ENCODE data around the gene COG3.

Gene COG3

GRCh38 chr13:45564133-45564776 is 99.5 kb downstream of the COG3 start:
- no peak for DNase-seq

GRCh38 chr13:45565331-45565730 is 100.6 kb downstream of the COG3 start:
- no peak for DNase-seq

GRCh38 chr13:45575146-45575829 is 110.5 kb downstream of the COG3 start:
- DNase-seq = no peak

GRCh38 chr13:45575830-45576180 is 111.1 kb downstream of the COG3 start:
- DNase-seq = no peak

- no peak for DNase-seq
Observed at GRCh38 chr13:45576466-45576865, 111.7 kb downstream of the COG3 start.

- DNase-seq = no peak
Observed at GRCh38 chr13:45582408-45583076, 117.8 kb downstream of the COG3 start.

GRCh38 chr13:45584816-45585215 is 120.1 kb downstream of the COG3 start:
- DNase-seq = no peak
